HepG2 (cell line): ENCODE results near the gene ATP6V0D1. TPM values are rescaled to one million over a fixed set of nuclear protein-coding genes. Genes with fewer than 3 reads are reported as not detected.

Experiments used
- BCL6 ChIP-seq: IDR thresholded peaks from 2 replicates; pipeline ENCODE4 v1.6.1; 2016; ENCODE audit warnings: missing genetic modification reagents, missing compliant biosample characterization
- GFI1 ChIP-seq: sonication (generic); formaldehyde crosslinking; IDR thresholded peaks from 2 replicates; pipeline ENCODE4 v1.5.0; 2020; ENCODE audit warnings: missing genetic modification reagents, mild to moderate bottlenecking, borderline replicate concordance
- LCORL ChIP-seq, 2 experiments: fragments of 450-650 bp in 1 of 2; sonication (generic) in 1 of 2; formaldehyde crosslinking in 1 of 2; IDR thresholded peaks; 2 replicates each; pipeline versions ENCODE4 v1.5.0 to v1.6.1; 2017 to 2020; ENCODE audit warnings: antibody characterized with exemption in 1 of 2, missing genetic modification reagents in 1 of 2
- PPARG ChIP-seq: conservative IDR thresholded peaks from 2 replicates; pipeline ENCODE4 v1.6.1; 2016; ENCODE audit warnings: missing biosample characterization, missing genetic modification reagents
- SCMH1 ChIP-seq: sonication (generic); formaldehyde crosslinking; IDR thresholded peaks from 2 replicates; pipeline ENCODE4 v1.9.0; 2021; ENCODE audit warnings: missing genetic modification reagents, mild to moderate bottlenecking, borderline replicate concordance
- SNAPC2 ChIP-seq: sonication (generic); formaldehyde crosslinking; IDR thresholded peaks from 2 replicates; pipeline ENCODE4 v1.8.1; 2022; ENCODE audit warnings: mild to moderate bottlenecking, missing genetic modification reagents
- TOPORS ChIP-seq: sonication (generic); formaldehyde crosslinking; IDR thresholded peaks from 2 replicates; pipeline ENCODE4 v1.8.0; 2023; ENCODE audit warnings: mild to moderate bottlenecking, missing genetic modification reagents
- TRIM24 ChIP-seq: sonication (generic); formaldehyde crosslinking; IDR thresholded peaks from 2 replicates; pipeline ENCODE4 v1.8.0; 2022; ENCODE audit warnings: mild to moderate bottlenecking, missing genetic modification reagents
- ZBTB7B ChIP-seq: sonication (generic); formaldehyde crosslinking; IDR thresholded peaks from 2 replicates; pipeline ENCODE4 v1.4.0; 2020; ENCODE audit warnings: missing genetic modification reagents
- ZBTB8A ChIP-seq: sonication (generic); formaldehyde crosslinking; IDR thresholded peaks from 2 replicates; pipeline ENCODE4 v1.4.0; 2020; ENCODE audit warnings: mild to moderate bottlenecking, low read depth, missing genetic modification reagents, borderline replicate concordance
- ZNF296 ChIP-seq: sonication (generic); formaldehyde crosslinking; conservative IDR thresholded peaks from 2 replicates; pipeline ENCODE4 v1.5.0; 2020; ENCODE audit warnings: mild to moderate bottlenecking, missing genetic modification reagents
- ZNF564 ChIP-seq: sonication (generic); formaldehyde crosslinking; IDR thresholded peaks from 2 replicates; pipeline ENCODE4 v1.8.1; 2023; ENCODE audit warnings: mild to moderate bottlenecking, missing genetic modification reagents
- ZNF878 ChIP-seq: sonication (generic); formaldehyde crosslinking; IDR thresholded peaks from 2 replicates; pipeline ENCODE4 v1.8.1; 2023; ENCODE audit warnings: mild to moderate bottlenecking, missing genetic modification reagents, moderate library complexity
- polyA plus RNA-seq, 8 experiments: library from polyadenylated mRNA; depleted of rRNA in 3 of 8; stranded (reverse) in 7 of 8; unstranded in 1 of 8; fragments of >200 nt; fragmentation: Illumina TruSeq in 4 of 8; extraction: Trizol in 4 of 8; gene quantifications; 2 replicates each; pipeline versions ENCODE4 v1.2.1 to v1.2.3, GENCODE V29; 2011 to 2016; ENCODE audit warnings: low read depth in 4 of 8, missing spikeins in 1 of 8, mixed read lengths in 1 of 8; ENCODE audit not compliant: insufficient read depth in 1 of 8
- total RNA-seq, 5 experiments: library from RNA; depleted of rRNA; stranded (reverse); fragments of >200 nt; fragmentation: Illumina TruSeq; extraction: Trizol; gene quantifications; 2 replicates each; pipeline ENCODE4 v1.2.3, GENCODE V29; 2016; ENCODE audit warnings: low read depth in 1 of 5
- TF ChIP-seq, protein P1 (sequence below): sonication (generic); formaldehyde crosslinking; IDR thresholded peaks from 2 replicates; pipeline ENCODE4; 2020; ENCODE audit warnings: missing genetic modification reagents, mild to moderate bottlenecking, borderline replicate concordance
- TF ChIP-seq, protein P2 (sequence below): sonication (generic); formaldehyde crosslinking; IDR thresholded peaks from 2 replicates; pipeline ENCODE4 v1.5.0; 2020; ENCODE audit warnings: missing genetic modification reagents
- TF ChIP-seq, protein P3 (sequence below): sonication (generic); formaldehyde crosslinking; IDR thresholded peaks from 2 replicates; pipeline ENCODE4 v1.4.0; 2020; ENCODE audit warnings: missing genetic modification reagents
- TF ChIP-seq, protein P4 (sequence below): sonication (generic); formaldehyde crosslinking; IDR thresholded peaks from 2 replicates; pipeline ENCODE4 v1.8.0; 2022; ENCODE audit warnings: missing genetic modification reagents, mild to moderate bottlenecking, borderline replicate concordance
- TF ChIP-seq, protein P5 (sequence below): sonication (generic); formaldehyde crosslinking; IDR thresholded peaks from 2 replicates; pipeline ENCODE4 v1.5.1; 2020; ENCODE audit warnings: missing genetic modification reagents, mild to moderate bottlenecking, borderline replicate concordance

ATP6V0D1 gene
- total and polyA plus RNA-seq, 2 of the 13 experiments (the other 11 are each of a cell fraction or from before 2014, with no cell fraction given) = 51.1 to 61.3 TPM

DNA sequence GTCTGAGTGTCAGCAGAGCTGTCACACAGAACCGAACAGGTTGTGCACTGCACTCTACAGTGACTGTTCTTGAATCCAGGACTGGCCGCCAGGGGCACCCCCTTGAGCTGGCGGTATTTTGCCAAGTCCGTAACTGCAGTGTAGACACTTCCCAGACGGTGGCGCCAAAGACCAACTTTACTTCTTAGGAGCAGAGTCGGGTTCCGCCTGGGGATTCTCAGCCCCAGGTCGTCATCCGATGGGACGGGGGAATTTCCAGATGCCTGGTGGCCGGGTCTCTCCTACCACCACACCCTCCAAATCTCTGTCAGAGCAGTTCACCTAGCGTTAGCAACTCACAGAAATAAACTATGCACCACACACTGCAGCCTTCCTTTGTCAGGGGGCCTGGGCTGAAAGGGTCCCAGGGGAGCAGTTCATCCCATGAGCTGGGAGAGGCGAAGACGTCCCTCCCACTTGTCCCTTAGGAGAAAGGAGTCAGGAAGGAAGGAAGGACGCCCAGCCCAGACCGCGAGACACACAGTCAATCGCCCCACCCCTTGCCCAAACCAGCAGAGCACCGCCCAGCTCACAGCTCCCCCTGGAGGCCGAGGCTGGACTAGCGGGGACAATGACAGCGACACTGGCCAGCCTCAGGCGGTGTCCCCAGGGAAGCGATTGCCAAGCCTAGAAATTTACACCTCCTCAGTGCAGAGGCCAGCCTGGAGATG, 40.3 kb upstream of the ATP6V0D1 start (continued):
- TF ChIP-seq, protein P1, sequence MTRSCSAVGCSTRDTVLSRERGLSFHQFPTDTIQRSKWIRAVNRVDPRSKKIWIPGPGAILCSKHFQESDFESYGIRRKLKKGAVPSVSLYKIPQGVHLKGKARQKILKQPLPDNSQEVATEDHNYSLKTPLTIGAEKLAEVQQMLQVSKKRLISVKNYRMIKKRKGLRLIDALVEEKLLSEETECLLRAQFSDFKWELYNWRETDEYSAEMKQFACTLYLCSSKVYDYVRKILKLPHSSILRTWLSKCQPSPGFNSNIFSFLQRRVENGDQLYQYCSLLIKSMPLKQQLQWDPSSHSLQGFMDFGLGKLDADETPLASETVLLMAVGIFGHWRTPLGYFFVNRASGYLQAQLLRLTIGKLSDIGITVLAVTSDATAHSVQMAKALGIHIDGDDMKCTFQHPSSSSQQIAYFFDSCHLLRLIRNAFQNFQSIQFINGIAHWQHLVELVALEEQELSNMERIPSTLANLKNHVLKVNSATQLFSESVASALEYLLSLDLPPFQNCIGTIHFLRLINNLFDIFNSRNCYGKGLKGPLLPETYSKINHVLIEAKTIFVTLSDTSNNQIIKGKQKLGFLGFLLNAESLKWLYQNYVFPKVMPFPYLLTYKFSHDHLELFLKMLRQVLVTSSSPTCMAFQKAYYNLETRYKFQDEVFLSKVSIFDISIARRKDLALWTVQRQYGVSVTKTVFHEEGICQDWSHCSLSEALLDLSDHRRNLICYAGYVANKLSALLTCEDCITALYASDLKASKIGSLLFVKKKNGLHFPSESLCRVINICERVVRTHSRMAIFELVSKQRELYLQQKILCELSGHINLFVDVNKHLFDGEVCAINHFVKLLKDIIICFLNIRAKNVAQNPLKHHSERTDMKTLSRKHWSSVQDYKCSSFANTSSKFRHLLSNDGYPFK (CRISPR knock-in tag) = peak; percentile 80; the same call in 1 of the 2 replicates
- TF ChIP-seq ZNF564 (CRISPR knock-in tag) = no peak
- no peak for TF ChIP-seq ZNF296 (CRISPR knock-in tag)
- TF ChIP-seq ZBTB8A = no peak
- peak; percentile 58 for TF ChIP-seq ZBTB7B (CRISPR knock-in tag)
- TF ChIP-seq, protein P2, sequence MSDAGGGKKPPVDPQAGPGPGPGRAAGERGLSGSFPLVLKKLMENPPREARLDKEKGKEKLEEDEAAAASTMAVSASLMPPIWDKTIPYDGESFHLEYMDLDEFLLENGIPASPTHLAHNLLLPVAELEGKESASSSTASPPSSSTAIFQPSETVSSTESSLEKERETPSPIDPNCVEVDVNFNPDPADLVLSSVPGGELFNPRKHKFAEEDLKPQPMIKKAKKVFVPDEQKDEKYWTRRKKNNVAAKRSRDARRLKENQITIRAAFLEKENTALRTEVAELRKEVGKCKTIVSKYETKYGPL (CRISPR knock-in tag) = no peak
- no peak for TF ChIP-seq SNAPC2 (CRISPR knock-in tag)
- TF ChIP-seq, protein P3, sequence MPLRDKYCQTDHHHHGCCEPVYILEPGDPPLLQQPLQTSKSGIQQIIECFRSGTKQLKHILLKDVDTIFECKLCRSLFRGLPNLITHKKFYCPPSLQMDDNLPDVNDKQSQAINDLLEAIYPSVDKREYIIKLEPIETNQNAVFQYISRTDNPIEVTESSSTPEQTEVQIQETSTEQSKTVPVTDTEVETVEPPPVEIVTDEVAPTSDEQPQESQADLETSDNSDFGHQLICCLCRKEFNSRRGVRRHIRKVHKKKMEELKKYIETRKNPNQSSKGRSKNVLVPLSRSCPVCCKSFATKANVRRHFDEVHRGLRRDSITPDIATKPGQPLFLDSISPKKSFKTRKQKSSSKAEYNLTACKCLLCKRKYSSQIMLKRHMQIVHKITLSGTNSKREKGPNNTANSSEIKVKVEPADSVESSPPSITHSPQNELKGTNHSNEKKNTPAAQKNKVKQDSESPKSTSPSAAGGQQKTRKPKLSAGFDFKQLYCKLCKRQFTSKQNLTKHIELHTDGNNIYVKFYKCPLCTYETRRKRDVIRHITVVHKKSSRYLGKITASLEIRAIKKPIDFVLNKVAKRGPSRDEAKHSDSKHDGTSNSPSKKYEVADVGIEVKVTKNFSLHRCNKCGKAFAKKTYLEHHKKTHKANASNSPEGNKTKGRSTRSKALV = 0 out of 2 replicates have a peak, but pooled peaks have one; percentile 57
- 0 out of 2 replicates have a peak, but pooled peaks have one; percentile 19 for TF ChIP-seq PPARG (CRISPR knock-in tag)
- no peak for TF ChIP-seq GFI1
- TF ChIP-seq, protein P4, sequence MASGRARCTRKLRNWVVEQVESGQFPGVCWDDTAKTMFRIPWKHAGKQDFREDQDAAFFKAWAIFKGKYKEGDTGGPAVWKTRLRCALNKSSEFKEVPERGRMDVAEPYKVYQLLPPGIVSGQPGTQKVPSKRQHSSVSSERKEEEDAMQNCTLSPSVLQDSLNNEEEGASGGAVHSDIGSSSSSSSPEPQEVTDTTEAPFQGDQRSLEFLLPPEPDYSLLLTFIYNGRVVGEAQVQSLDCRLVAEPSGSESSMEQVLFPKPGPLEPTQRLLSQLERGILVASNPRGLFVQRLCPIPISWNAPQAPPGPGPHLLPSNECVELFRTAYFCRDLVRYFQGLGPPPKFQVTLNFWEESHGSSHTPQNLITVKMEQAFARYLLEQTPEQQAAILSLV (CRISPR knock-in tag) = peak; percentile 81; the same call in 1 of the 2 replicates
- TF ChIP-seq SCMH1 = no peak
- no peak for TF ChIP-seq TRIM24 (CRISPR knock-in tag)
- TF ChIP-seq TOPORS (CRISPR knock-in tag) = no peak
- TF ChIP-seq, protein P5, sequence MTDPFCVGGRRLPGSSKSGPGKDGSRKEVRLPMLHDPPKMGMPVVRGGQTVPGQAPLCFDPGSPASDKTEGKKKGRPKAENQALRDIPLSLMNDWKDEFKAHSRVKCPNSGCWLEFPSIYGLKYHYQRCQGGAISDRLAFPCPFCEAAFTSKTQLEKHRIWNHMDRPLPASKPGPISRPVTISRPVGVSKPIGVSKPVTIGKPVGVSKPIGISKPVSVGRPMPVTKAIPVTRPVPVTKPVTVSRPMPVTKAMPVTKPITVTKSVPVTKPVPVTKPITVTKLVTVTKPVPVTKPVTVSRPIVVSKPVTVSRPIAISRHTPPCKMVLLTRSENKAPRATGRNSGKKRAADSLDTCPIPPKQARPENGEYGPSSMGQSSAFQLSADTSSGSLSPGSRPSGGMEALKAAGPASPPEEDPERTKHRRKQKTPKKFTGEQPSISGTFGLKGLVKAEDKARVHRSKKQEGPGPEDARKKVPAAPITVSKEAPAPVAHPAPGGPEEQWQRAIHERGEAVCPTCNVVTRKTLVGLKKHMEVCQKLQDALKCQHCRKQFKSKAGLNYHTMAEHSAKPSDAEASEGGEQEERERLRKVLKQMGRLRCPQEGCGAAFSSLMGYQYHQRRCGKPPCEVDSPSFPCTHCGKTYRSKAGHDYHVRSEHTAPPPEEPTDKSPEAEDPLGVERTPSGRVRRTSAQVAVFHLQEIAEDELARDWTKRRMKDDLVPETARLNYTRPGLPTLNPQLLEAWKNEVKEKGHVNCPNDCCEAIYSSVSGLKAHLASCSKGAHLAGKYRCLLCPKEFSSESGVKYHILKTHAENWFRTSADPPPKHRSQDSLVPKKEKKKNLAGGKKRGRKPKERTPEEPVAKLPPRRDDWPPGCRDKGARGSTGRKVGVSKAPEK (CRISPR knock-in tag) = peak; percentile 79; the same call in 1 of the 2 replicates
- peak; percentile 51; the same call in 1 of the 2 replicates for TF ChIP-seq LCORL (IDR thresholded peaks at IDR 0.05)
- TF ChIP-seq LCORL (CRISPR knock-in tag; IDR thresholded peaks at IDR 0.05) = peak; percentile 86
- TF ChIP-seq ZNF878 = no peak
- 0 out of 2 replicates have a peak, but pooled peaks have one; percentile 16 for TF ChIP-seq BCL6 (CRISPR knock-in tag)
